NCI-H1417 (cell line): Measurements from ENCODE around the gene PNMA8B.
"Not testable (repeated sequence)": the region's sequence is repeated elsewhere in the genome, so short reads cannot be mapped to it uniquely, and the experiment has no call there.

Source experiments
- DNase-seq, 3 experiments: peaks; one replicate each; lab custom pipeline; 2025; lab: John Stamatoyannopoulos, UW

Gene PNMA8B

GRCh38 chr19:46514589-46515289, 19.1 kb upstream of the PNMA8B start:
- DNase-seq: no peak

DNA sequence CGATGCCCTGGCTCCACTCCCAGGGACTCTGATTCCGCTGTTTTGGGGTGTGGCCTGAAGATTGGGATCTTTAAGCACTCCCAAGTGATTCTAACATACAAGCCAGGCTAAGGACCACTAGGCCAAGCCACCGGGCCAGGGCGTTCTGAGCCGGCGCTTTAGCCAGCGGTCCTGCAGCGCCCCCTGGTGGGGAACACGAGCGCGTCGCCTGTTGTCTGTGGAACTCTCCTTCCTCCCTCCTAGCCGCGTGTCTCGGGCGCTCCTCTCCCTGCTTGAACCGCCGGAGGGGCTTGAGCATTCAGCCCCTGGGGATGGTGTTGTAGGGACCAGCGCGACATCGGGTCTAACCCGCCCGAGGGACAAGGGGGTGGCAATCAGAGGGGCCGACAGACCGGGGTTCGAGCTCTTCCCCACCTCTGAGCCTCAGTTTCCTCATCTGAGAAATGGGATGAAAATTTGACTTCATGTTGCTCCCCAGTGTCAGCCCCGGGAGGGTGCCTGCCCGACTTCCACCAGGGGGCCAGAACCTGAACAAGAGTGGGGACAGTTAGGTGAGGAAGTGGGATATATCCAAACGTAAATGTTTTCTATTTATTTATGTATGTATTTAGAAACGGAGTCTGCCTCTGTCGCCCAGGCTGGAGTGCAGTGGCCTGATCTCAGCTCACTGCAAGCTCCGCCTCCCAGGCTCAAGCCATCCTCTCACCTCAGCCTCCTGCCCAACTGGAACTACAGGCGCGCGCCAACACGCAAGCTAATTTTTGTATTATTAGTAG, 18.0 kb upstream of the PNMA8B start:
- peak; percentile 43 to 79 (median 70) for DNase-seq

- no peak for DNase-seq
Observed at GRCh38 chr19:46511237-46511636, 15.6 kb upstream of the PNMA8B start.

DNA sequence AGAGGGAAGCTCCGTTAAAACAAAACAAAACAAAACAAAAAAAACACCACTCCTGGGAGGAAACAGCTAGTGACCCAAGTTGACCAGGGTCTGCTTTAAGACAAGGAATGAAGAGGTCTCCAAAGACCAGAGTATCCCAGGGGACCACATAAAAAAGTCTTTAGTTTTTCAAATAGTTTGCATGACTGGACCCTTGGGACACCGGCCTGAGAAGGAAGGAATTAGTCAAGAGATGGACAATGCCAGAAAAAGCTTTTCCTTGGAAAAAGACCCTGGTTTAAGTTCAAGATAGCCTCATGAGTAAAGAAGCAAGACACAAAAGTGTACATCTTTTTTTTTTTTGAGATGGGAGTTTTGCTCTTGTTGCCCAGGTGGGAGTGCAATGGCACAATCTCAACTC, 12.5 kb upstream of the PNMA8B start:
- DNase-seq: no peak

DNA sequence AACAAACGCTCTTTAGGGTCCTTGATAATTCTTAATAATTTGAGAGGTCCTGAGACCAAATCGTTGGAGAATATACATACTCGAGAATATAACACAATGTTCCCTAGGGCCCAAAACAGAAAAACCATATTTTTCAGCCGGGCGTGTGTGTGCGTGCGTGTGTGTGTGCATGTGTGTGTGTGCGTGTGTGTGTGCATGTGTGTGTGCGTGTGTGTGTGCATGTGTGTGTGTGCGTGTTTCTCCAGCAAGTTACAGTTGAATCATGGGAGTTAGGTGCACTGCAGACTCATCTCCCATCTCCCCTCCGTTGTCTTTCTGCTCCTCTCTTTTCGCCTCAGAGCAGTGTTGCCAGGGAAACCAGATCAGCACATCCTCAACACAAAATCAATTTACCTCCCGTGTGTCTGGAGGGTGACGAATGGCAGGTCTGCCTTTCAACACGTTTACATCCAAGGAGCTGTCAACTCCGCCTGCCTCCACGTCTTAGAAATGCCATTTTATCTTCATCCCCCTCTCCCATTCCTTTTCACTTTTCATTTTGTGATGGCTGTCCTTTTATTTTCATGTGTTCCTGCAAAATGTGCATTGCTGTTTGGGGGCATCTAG, 8.3 kb upstream of the PNMA8B start:
- peak in 1 of 3 experiments; percentile 57 for DNase-seq

DNA sequence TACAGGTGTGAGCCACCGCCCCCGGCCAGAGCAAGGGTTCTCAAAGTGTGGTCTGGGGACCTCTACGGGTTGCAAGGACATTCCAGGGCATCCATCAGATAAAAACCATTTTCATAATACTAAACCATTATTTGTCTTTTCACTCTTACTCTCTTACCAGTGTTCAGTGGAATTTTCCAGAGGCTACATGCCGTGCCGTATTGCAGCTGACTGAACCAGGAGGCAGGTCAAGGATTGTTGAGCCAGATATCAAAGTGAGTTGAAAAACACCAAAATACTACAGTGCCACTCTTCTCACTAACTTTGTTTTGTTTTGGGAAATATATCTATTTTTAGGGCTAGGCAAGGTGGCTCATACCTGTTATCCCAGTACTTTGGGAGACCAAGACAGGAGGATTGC, 7.2 kb upstream of the PNMA8B start:
- no peak for DNase-seq

DNA sequence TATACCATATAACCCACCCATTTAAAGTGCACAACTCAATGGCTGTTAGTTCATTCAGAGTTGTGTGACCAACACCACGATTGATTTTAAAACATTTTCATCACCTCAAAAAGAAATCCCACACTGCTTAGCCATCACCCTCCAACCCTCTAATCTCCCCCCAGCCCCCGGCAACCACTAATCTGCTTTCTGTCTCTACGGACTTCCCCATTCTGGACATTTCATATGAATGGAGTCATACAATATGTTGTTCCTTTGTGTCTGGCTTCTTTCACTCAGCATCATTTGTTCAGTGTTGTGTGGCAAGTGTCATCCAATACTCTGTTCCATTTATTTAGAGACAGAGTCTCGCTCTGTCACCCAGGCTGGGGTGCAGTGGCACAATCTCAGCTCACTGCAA, 4.0 kb upstream of the PNMA8B start:
- DNase-seq: no peak

DNA sequence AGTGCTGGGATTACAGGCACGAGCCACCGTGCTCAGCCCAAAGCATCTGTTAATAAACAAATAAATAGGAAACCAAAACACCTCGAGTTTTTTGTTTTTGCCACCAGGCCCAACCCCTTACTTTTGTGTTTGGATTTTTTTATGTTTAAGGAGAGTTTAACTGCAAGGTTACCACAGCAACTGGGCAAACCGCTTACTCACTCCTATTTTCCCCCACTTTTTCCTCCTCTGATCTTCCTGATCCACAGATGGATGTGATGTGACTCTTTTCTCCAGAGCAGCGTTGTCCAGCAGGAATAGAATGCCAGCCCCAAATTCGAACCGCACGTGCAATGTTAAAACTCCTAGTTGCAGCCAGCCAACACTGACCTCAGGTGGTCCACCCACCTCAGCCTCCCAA, 2.1 kb upstream of the PNMA8B start:
- no peak for DNase-seq

- DNase-seq: not testable (repeated sequence)
Observed at GRCh38 chr19:46496886-46497285, 1.2 kb upstream of the PNMA8B start.

DNA sequence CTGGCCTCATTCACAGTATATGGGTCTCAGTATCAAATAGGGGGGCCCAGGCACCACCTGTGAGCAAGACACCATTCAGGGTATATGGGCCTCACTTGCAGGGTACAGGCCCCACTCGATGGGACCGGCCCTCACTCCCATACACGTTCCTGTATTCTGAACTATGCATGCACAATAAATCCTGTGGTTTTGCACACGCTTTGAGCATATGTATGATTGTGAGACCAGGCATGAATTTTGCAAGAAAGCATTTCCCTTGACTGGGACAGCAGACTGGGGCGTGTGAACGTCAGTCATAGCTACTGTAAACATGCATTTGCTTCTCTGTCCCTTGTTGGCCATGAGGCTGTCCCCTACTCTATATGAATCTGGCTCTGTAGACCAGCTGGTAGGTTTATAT, 637 bp upstream of the PNMA8B start:
- no peak for DNase-seq

- no peak for DNase-seq
Observed at GRCh38 chr19:46494941-46495785, 504 bp downstream of the PNMA8B start.

GRCh38 chr19:46494146-46494940, 1.3 kb downstream of the PNMA8B start:
- no peak for DNase-seq

DNA sequence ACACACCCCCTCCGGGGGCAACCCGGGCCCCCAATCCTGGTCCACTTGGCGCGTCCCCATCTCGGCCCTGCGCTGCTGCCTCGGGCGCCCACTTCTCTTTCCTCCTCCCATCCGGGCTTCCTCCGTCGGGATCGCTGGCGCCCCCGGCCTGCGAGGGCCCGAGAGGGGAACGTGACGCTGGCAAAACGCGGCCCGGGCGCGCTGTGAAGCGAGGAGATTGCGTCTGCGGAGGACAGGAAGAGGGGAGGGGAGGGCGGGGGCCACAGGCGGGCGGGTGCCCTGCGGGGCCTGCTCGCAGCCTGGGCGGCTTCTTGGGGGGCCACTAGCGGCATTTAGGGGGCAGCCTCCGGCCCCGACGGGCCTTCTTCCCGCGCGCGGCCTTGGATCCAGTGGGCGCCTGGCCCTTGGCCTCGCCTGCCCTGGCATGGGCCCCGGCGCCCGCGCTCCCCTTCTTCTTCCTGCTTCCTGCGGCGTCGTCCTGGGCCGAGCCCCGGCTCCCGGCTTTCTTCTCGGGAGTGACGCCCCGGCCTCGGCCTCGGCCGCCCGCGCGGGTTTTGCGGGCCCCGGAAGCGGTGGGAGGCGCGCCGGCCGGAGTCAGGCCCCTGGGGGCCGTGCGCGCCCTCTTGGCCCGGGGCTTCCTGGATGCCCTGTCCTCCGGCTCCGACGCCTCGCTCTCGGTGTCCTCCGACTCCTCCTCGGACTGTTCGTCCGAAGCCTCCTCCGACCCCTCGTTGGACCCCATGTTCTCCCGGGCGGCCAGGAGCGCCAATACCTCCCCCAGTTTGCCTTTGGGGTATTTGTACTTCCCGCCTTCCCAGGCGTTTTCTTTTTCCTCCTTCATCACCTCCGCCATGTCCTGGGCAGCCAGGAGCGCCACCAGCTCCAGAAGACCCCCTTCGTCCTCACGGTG, 2.2 kb downstream of the PNMA8B start:
- DNase-seq: no peak

- DNase-seq: no peak
Observed at GRCh38 chr19:46492841-46493235, 2.8 kb downstream of the PNMA8B start.

DNA sequence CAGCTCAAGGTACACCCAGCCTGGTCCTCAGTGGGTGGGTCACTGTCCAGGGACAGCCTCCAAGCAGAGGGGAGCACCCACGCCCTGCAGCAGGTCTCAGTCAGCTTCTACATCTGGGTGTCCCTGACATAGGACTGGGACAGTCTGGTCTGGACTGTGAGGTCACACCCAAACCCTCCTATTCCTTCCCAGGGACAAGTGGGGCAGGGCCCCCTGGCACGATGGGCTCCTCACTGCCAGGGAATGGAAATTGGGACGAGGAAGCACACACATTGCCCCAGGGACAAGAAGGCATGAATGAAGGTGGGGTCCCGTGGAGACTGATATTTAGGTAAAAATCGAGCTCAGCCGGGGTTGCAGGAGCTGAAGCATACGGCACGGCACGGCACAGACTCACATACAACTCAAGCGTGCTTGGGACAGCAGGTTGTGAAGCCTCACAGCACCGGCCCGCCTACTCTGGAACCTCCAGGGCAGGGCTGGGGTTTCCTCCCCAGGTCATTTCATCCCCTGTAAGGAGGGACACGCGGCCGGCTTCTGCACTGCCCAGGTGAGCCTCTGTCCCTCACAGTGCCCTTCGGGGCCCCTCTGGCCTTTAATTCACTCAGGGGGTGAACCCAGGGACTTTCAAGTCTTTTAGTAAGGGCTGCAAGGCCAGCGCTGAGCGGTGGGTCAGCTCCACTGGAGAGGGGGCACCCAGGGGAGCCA, 3.5 kb downstream of the PNMA8B start:
- no peak for DNase-seq

- no peak for DNase-seq
Observed at GRCh38 chr19:46490774-46491173, 4.9 kb downstream of the PNMA8B start.

DNA sequence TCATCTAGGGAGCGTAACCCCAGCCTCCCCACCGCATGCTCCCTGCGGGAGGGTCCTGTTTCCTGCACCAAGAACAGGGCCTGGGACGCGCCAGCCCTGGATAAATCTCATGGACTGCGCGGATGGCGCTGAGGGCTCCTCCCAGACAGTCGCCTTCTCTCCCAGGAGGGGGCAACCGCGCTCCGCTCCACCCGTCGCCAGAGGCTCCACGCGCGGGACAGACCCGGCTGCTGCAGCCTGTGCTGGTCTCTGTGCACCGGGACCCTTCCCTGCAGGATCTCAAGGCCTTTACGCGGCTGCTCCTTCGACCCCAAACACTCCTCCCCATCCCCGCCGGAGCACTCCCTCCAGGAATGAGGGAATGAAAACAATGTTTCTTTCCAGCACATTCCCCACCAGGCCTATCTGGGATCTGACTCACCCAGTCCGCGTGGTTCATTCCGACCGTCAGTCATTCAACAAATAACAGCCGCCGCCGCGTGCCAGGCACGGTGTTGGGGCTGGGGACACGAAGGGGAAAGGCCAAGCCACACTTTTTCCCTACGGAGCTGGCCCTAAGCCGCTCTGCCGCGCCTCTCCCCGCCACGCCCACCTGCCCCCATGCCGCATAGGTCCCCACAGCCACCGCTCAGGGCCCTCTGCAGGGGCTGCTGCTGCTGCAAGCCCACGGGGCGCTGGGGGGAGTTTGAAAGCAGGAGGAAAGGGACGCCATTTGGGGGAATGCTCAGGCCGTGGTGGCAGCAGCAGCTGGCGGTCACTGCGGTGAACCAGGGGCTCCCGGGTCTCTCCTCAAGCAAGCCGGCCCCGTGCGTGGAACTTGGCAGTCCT, 6.0 kb downstream of the PNMA8B start:
- DNase-seq: no peak

- DNase-seq: peak in 2 of 3 experiments; percentile 34 to 59
Observed at GRCh38 chr19:46488551-46488950, 7.1 kb downstream of the PNMA8B start.
